Endothelial cell of coronary artery (primary cell): Measurements from ENCODE around the gene JOSD1. TPM values are rescaled to one million over a fixed set of nuclear protein-coding genes. Genes with fewer than 3 reads are reported as not detected.

ENCODE experiments used
- total RNA-seq: library from RNA; depleted of rRNA; stranded (reverse); fragments of >200 nt; gene quantifications from 2 replicates; pipeline ENCODE4 v1.2.3, GENCODE V29; 2014

Gene JOSD1
- 56.3 and 61.4 TPM in 2 replicates for total RNA-seq

GRCh38 chr22:38700789-38701628, at the start of gene JOSD1:
TSS of gene JOSD1 (minus strand) at chr22:38700943. CDS start at chr22:38699987, 956 bp downstream.

GRCh38 chr22:38705235-38706100, 4.7 kb upstream of the JOSD1 start, which contains the start of gene GTPBP1:
TSS of gene GTPBP1 (plus strand) at chr22:38705944. CDS start at chr22:38705956, 12 bp downstream.

GRCh38 chr22:38681582-38682335, 19.0 kb downstream of the JOSD1 start, which contains the start of gene TOMM22:
TSS of gene TOMM22 (plus strand) at chr22:38681957. CDS start at chr22:38681979, 22 bp downstream.

GRCh38 chr22:38656256-38657044, 44.3 kb downstream of the JOSD1 start, which contains the start of the genes CBY1 and FAM227A:
TSS of gene CBY1 (plus strand) at chr22:38656638. CDS start at chr22:38668055, 11,417 bp downstream.
TSS of gene FAM227A (minus strand) at chr22:38656392. CDS start at chr22:38650168, 6,224 bp downstream.

Other genes with a start within 250 kb of the JOSD1 start
- not detected in 2 replicates for gene KCNJ4, start 245.7 kb downstream of the JOSD1 start, total RNA-seq
- 27.4 and 36.0 TPM in 2 replicates for gene KDELR3, start 232.8 kb downstream of the JOSD1 start, total RNA-seq
- gene DDX17, start 194.6 kb downstream of the JOSD1 start, total RNA-seq, result 325 and 547 TPM in 2 replicates
- gene DMC1, start 130.8 kb downstream of the JOSD1 start, total RNA-seq, result 0.94 and 1.6 TPM in 2 replicates
- 0.72 and 2.1 TPM in 2 replicates for gene FAM227A, start 44.6 kb downstream of the JOSD1 start, total RNA-seq
- gene CBY1, start 44.3 kb downstream of the JOSD1 start, total RNA-seq, result 21.8 and 23.3 TPM in 2 replicates
- 73.9 and 100 TPM in 2 replicates for gene TOMM22, start 19.0 kb downstream of the JOSD1 start, total RNA-seq
- gene GTPBP1, start 5.0 kb upstream of the JOSD1 start, total RNA-seq, result 26.9 and 39.2 TPM in 2 replicates
- 80.3 and 114 TPM in 2 replicates for gene SUN2, start 55.1 kb upstream of the JOSD1 start, total RNA-seq
- 14.2 and 15.2 TPM in 2 replicates for gene DNAL4, start 93.2 kb upstream of the JOSD1 start, total RNA-seq
- gene NPTXR, start 143.1 kb upstream of the JOSD1 start, total RNA-seq, result 0.18 and 0.47 TPM in 2 replicates
- 25.9 and 30.3 TPM in 2 replicates for gene CBX6, start 171.3 kb upstream of the JOSD1 start, total RNA-seq